ENCODE data around the gene ARHGDIB.

DNA sequence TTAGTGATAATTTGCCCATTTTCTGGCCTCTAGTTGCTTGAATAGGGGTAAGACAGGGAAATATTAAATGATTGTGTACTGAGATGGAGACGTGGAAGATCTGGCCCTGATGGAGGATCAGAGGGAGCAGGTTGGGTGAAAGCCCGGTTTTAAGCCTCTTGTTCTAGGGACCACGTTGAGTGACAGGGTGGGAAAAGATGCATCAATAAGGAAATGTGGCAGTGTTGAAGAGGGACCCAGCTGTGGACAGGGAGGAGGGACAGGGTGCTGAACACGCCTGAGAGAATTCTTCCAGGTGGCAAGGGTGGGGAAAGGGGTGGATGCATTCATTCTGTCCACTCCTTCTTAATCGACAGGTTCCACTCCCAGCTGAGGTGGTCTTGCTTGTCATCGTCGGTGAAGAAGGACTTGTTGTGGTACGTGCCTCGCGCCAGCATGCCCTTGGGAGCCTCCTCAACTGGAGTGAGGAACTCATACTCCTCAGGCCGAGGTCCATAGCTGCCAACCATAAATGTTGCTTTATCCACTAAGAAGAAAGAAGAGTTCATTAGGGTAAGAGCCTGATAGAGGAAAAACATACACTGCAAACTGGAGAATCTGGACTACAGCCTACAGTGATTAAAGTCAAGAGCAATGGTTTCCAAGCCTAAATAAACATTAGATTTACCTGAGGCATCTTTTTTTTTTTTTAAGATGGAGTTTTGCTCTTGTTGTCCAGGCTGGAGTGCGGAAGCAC lies 19.0 kb downstream of the ARHGDIB start:
- TF ChIP-seq, protein P1, sequence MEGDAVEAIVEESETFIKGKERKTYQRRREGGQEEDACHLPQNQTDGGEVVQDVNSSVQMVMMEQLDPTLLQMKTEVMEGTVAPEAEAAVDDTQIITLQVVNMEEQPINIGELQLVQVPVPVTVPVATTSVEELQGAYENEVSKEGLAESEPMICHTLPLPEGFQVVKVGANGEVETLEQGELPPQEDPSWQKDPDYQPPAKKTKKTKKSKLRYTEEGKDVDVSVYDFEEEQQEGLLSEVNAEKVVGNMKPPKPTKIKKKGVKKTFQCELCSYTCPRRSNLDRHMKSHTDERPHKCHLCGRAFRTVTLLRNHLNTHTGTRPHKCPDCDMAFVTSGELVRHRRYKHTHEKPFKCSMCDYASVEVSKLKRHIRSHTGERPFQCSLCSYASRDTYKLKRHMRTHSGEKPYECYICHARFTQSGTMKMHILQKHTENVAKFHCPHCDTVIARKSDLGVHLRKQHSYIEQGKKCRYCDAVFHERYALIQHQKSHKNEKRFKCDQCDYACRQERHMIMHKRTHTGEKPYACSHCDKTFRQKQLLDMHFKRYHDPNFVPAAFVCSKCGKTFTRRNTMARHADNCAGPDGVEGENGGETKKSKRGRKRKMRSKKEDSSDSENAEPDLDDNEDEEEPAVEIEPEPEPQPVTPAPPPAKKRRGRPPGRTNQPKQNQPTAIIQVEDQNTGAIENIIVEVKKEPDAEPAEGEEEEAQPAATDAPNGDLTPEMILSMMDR (IDR thresholded peaks at IDR 0.05), result no peak
- no peak for TF ChIP-seq POLR2A (IDR thresholded peaks at IDR 0.05)
